Stimulated activated CD4-positive, alpha-beta T cell treated with anti-CD3 and anti-CD28 coated beads, TNF-alpha, amount 100 ng/mL, for 24 hours (primary cell): ENCODE results near the gene AKAIN1.

Source experiments
- DNase-seq, 3 experiments: peaks; one replicate each; pipeline ENCODE4 v3.0.0-alpha.2; 2020; ENCODE audit warnings: low read depth in 3 of 3

AKAIN1 gene

DNA sequence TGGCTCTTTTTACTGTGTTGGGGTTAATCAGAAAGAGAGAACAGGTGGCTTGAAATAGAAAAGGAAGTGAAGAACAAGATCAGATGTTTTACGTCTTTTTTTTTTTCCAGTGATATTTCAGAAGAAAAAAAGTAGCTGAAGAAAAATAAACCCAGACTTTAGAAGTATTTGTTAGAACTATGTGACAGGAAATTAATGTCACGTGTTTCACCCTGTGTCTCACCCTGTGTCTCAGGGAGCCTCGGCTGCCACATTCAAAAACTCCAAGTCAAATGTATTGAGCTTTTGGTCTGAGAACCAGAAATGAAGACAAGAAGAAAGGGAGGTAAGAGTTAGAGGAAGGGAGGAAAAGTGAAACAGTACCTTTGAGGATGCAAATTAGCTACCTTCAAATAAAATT lies 38.0 kb downstream of the AKAIN1 start:
- no peak for DNase-seq

DNA sequence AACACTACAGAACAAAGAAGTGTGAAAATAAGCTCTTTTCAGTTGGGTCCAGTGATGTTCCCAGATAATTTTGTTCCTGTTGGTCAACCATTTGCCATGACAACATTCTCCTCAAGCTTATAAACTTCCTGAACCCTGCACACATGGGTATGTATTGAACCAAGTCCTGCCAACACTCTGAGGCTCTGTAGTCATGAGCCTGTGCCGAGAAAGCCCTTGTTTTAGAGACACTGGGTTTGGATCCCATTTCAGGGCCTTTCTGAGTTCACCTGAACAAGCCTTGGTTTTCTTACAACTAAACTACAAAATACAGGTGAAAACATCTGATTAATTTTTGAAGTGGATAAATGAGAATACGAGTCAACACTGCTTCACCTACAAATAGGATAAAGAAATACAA lies 38.5 kb downstream of the AKAIN1 start:
- DNase-seq: no peak

DNA sequence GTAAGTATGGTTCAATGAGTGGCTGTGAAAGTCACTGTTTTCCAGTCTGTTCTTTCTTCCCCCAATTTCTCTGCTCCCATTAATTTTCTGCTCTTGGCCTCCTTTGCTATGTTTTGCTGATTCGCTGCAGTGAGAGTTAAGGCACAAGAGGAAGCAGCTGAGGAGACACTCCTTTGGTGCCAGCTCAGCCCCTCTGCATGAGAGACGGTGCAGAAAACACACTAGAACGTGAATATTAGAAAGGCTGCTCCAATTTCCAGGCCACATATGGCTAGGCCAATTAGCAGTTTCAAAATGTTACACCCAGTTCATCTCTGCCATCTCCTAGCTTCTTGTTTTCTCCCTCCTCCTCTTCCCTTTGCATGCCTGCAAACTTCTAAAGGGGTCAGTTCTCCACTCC lies 38.9 kb downstream of the AKAIN1 start:
- no peak for DNase-seq

DNA sequence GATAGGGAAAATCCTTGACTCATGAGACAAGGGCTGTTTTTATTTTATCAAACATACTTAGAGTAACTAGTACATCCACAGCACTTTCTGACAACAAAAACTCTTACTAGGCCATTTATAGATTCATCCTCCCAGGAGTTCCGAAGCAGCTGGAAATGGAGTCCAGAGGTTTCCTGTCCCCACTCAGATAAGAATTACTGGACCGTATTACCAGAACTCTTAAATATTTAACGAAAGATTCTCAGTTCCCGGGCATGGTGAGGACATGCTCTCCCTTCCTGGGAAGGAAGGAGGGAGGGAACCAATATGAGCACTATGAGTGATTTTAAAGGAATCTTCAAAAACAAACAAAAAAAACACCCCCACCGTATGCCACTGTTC lies 41.2 kb downstream of the AKAIN1 start:
- no peak for DNase-seq

DNA sequence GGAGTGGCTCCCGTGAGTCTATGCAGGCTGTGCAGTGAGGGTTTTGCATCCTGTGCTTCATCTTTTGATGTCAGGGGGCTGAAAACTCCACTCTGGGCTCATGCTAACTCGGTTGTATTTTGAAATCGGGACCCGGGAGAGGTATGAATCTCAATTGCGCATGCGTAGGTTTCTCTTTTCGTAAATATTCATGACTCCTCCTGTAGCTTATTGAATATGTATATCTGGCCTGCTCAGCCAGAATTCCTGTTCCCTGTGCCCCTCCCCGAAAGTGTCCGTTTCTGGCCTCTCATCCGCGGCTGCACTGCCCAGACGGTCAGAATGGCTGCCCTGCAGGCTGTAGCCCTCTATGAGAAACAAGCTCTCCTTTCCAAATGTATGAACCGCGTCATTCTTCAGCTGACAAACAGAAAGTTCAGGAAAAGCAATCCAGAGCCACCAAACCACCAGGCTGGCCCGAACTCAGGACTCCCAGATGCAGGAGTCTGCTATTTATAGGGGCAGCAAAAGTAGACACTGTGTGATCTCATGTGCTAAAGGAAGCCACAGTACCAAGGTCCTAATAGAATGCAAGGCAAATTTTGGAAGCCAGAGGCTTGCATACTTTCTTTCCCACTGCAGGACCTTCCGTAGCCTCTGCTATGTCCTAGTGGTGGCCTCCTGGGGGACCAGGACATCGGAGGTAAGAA lies 41.7 kb downstream of the AKAIN1 start:
- no peak for DNase-seq

DNA sequence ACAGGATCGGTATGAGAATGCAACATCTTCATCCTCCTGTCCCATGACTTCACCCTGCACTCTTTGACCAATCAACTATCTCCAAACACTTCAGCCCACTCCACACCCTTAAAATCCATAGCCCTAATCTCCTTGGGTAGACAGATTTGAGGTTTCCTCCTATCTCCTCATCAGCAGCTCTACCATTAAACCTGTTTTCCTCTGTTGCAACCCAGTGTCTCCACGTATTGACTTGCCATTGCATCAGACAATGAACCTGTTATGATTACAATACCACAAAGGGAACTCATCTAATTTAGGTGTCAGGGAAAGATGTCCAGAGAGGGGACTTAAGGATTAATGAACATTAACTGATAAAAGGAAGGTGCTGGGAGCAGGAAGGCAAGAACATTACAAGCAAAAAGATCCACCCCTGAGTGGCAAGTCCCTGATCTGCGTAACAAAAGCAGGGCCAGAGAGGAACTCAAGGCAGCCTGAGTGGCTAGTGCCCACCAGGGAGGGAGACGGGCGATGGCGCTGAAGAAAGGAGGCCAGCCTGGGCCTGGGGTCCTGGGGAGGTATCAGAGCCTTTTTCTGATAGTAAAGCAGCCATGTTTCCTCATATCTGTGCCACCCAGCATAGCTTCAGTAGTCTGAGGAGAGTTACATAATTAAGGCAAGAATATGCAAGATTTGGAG lies 44.6 kb downstream of the AKAIN1 start:
- no peak for DNase-seq

DNA sequence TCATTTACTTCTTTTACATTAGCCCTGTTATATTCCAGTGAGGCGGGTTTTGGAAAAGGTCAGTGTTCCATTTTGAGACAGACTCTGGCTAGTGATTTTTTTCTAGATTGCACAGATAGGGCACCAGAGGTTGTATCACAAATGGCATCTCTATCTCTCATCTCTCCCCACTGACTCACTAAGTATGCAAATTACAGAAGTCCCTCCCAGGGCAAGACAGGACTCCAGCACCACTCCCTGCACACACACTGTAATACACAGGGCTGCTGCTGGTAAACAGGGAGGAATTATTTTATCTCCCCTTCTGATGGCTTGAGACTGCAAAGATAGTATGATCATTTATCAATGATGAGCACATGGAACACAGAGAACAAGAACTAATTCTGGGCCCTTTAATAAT lies 46.2 kb downstream of the AKAIN1 start:
- DNase-seq: no peak

DNA sequence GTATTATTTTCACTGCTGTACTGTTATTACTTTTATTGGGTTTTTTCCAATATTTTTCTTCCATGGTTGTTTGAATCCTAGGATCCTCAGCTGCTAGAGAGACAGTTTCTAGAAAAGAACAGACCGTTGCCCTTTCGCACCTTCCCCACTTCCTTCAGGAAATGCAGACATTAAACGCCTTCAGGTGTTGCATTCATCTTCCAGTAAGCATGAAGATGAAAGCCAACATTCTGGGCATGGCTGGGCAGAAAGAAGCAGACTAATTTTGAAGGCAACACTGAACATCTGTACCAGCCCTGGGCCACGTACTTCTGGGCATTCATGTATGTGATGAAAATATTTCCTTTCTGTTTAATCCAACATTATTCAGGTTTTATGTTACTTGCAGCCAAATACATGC lies 51.0 kb downstream of the AKAIN1 start:
- no peak for DNase-seq

DNA sequence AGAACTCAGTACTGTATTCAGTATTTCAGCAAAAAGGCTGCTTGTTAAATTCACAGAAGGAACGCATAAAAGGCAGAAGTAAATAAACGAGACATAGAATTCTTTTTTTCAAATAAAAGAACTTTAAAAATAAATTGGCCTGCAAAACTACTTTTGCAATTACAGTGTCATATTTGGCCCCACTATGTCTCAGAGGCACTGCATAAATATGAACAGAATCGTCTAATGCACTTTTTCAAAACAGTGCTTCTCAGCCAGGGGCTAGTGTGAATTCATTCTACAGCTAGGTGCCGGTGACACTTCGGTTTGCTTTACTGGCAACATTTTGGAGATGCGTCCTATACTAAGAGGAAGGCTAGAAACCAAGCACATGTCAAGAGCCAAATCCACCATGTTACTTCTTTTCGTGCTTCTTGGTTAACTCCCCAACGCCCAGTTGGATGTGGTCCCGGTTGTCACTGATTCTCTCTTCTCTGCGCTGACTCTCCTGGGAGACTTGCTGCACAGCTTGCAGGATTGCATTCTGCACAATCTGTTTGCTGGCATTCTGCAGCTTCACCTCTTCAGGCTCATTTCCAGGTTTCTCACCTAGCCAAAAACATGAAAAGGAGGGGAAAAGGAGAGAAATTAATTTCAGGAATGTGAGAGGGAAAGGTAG lies 51.8 kb downstream of the AKAIN1 start:
- DNase-seq: no peak

DNA sequence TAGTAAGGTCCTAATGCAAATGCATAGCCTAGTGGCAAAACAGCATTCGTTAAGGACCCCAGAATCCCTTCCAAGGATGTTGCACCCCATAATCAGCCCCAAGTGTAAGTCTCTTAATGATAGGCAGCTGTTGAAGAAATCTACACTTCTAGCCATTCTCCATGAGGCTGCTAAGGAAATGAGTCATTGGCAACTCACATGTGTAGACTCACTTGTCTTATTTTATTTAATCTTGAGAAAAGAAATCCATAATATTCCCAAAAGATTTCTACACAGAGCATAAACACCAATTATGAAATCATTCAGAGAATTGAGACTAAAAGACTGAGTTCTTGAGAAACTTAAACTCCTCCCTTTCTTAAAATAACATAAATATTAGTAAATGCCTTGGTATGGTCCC lies 52.4 kb downstream of the AKAIN1 start:
- no peak for DNase-seq

DNA sequence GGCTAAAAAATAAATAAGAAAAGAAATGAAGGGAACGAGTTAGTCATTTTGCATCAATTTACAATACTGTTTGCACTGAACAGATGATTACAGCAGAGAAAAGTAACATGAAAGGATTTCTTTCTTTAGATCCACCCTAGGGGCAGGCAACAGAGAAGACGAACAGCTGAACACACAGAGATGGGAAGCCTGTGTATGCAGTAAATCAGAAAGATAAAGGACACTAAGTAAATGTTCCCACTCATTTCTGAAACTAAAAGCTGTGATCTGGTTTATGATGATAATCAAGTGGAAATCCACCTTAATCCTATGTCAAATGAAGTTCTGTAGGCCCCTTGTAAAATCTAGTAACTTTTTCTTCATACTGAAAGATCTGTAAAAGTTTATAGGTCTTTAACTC lies 54.2 kb downstream of the AKAIN1 start:
- DNase-seq: no peak

DNA sequence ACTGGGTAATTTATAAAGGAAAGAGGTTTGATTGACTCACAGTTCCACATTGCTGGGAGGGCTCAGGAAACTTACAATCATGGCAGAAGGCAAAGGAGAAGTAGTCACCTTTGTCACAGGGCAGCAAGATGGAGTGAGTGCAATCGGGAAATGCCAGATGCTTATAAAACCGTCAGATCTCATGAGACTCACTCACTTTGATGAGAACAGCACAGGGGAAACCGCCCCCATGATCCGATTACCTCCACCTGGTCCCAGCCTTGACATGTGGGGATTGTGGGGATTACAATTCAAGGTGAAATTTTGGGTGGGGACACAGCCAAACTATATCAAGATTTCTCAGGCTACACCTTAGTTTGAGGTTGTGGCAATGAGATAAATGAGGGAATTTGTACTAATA lies 54.9 kb downstream of the AKAIN1 start:
- DNase-seq: no peak

DNA sequence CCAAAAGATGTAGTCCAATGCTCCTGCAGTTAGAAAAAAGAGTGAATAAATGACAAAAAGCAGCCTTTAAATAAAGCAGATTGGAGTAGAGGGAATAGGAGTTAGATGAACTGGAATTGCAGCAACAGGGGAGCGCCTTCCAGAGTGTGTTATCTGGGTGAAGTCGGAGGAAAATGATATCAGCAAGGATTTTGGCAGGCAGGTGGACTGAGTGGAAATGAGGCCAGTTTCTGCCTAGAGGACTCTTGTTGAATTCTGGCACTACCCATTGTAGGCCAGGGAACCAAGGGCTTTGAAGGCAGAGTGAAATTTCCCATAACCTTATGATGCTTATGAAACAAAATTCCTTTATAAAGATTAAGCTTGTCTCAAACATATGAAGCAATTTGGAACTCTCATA lies 59.8 kb downstream of the AKAIN1 start:
- DNase-seq: no peak

DNA sequence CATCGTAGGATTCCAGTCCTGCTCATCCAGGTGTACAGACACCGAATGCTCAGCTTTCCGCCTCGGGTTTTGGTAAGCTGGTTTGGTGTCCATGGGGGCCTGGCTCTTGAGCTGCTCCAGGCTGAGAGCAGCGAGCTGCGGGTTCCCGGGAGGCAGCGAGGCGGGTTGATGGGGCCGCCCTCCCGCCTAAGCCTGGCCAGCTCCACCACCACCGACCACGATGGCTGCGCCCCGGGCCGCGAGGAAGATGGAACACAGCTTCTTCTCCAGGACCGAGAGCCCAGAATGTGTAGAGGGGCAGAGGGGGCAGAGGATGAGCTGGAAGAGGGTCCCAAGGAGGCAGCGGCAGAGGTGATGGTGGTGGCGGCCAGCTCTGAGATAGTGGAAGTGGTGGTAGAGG lies 64.1 kb downstream of the AKAIN1 start:
- no peak for DNase-seq

DNA sequence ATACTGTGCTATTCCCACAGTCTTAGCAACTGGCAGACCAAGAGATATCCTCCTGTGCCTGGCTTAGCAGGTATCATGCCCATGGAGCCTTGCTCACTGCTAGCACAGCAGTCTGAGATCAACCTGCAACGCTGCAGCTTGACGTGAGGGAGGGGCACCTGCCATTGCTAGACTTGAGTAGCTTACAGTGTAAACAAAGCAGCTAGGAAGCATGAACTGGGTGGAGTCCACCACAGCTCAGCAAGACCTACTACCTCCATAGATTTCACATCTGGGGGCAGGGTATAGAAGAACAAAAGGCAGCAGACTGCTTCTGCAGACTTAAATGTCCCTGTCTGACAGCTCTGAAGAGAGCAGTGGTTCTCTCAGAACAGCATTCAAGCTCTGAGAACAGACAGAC lies 74.8 kb downstream of the AKAIN1 start:
- no peak for DNase-seq

DNA sequence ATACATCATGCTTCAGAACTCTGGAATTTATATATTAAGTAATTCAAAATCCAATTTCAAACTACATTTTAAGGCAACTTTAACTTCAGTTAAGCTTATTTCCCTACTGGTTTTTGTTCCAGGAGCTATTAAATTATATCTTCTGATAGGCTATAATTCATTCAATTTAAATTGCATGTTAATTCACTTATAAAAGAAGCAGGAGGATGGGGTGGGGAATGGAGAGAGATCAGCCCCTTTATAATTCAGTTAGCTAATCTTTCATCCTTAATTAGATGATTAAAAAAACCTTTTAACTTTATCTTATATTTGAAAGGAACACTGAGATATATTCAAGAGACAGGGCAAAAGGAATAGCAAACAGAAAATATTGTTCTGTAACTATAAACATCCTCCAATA lies 86.8 kb downstream of the AKAIN1 start:
- no peak for DNase-seq

DNA sequence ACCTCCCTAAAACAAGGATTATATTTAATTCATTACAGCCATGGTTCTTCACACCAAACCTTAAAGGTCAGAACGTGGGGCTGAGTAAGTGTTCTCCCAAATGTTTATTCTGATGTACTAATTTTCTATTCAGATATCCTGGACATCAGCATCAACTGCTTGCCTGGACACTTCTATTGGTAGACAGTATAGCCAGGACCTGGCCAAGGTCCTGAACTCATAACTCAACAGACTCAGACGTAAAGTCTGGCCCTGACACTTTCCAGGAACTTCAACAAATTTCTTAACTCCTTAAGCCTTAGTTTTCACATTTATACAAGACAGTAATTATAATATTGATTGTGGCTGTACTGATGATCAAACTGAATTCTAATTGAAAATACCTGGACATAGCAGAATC lies 89.1 kb downstream of the AKAIN1 start:
- DNase-seq: no peak

DNA sequence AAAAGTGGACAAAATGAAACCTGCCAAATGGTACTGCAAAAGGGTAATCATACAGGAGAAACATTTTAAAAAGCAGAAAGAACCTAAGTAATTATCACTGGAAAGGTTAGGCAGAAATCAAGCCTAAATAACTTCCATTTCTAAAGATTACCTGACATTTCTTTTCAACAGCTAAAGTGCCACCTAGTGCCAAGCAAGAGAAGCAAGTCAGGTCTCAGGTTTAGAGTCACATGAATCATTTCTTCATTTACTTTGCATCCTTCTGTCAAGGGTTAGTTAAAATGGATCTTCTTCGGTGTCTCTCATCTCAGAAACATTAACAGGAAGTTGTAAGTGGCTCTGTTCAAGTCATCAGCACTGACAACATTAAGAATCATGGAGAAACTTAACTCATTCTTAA lies 90.3 kb downstream of the AKAIN1 start:
- DNase-seq: no peak

DNA sequence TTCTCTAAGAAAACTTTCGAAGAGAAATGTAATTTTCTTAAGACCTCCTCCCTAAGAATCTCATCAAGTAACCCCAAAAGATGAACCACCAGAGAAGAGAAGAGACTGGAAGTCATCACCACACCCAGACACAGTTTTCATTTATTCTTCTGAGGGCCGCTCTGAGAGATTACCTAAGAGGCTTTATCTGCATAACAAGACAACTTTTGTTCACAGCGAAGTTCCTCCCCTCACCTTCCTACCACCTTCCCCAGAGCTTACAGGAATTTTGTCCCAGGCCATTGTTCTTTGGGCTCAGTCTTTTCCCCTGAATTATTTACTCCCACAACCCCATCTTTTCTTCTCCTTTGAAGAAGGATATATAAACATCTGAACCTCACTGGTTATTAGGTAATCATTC lies 92.8 kb downstream of the AKAIN1 start:
- DNase-seq: no peak

DNA sequence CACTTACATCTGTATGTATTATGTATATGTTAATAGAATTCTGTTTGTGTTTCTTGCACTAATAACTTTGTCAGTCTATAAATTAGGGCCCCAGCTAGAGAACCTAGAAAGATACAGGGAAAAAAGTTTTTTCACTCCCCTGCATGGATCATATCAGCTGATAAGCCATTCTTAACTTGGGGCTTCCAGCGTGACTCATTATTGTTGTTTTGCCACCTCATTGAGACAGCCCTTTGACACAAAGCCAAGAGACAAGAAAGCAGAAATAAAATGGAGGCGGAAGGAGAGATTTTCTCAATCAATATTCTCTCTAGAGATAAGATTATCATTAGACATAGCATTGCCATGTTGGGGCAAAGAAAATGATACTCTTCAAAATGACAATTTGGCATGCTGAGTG lies 93.4 kb downstream of the AKAIN1 start:
- no peak for DNase-seq

DNA sequence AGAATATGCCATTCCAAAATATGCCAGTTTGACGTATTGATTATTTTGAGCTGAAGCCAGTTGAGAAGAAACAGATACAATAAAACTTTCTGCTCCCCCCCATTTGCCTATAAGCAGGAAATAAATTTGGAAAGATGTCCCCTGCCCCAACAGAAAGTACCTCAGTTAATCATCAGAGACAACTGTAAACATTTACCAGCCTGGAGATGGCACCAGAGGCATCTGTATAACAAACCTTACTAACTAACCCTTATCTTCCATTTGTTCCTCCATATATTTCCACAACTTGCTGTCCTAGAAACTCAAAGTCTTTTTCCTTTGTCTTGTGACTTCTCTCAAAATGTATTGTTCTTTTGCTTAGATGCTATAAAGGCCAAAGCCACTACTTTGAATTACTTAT lies 93.8 kb downstream of the AKAIN1 start:
- no peak for DNase-seq

DNA sequence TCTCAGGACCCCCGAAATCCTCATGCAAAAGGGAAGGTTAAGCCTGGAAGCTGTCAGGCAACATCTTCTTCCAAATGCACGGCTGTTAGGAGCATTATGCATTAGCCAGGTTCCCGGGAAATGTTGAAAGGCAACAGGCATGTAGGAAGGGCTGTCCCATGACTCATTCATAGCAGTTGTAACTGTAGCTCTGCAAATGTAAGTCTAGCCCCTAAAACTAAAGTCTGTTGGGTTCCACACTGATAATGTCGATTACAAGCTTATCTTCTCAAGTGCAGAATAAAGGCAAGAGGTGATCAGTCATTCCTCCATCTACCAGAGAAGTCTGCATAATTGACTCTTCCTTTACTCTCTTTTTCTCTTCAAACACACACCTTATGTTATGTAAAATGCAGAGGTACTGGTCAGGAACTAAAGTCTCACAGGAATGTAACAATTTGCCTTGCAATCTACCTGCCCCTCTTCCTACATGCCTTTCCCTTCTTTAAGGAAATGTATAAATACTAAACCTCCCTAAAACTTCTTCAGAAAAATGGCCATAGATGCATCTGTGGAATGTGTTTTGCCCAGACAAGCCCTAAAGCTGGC lies 99.8 kb downstream of the AKAIN1 start:
- no peak for DNase-seq

DNA sequence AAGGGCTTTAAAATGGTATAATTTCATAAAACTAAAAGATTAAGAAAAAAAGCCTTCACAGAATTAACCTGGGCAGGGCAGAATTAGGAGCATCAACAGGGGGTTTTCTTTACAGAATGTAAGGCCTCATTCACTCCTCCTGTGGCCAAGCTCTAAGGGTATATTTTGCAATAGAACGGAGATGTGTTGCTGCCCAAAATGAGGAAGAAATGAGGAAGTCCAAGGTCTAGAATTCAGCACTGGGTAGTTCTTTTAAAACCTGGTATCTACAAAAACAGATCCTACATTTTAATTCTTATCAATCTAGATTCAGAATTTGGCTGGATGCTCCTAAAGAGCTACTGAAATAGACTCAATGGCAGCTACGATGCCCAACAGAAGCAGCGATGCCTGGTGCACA lies 101.8 kb downstream of the AKAIN1 start:
- DNase-seq: no peak
